Stimulated activated CD4-positive, alpha-beta T cell treated with anti-CD3 and anti-CD28 coated beads, Interleukin-2, amount 100 ng/mL, for 24 hours (primary cell): Measurements from ENCODE around the gene ZMYND8.
"Not testable (repeated sequence)": the region's sequence is repeated elsewhere in the genome, so short reads cannot be mapped to it uniquely, and the experiment has no call there.

Experiments used
- DNase-seq, 2 donors: peaks; one replicate each; pipeline ENCODE4 v3.0.0-alpha.2; 2020

The ZMYND8 gene

DNA sequence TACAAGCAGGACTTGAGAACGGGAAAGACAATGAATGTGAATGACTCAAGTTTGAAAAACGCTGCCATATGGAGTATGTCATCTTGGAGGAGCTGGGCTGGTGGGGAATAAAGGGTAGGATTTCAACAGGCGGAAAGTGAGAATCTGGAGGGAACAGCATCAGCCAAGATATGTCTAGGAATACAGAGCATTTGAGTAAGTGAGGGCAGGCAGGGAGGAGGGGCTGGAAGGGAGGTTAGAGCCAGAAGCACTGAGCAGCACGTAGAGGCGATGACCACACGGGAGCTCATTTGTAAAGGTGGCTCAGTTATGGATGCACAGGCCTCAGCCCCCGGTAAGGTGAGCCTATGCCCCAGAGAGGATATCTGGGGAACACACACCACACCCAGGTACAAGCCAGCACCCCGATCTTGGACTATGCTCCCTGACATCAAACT is 115.1 kb downstream of the ZMYND8 start:
- no peak for DNase-seq

DNA sequence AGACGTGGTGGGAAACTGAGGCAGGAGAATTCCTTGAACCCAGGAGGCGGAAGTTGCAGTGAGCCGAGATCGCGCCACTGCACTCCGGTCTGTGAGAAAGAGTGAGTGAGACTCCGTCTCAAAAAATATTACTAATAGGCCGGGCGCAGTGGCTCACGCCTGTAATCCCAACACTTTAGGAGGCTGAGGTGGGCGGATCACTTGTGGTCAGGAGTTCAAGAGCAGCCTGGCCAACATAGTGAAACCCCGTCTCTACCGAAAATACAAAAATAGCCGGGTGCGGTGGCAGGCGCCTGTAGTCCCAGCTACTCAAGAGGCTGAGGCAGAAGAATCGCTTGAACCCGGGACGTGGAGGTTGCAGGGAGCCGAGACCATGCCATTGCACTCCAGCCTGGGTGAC is 116.4 kb downstream of the ZMYND8 start:
- not testable (repeated sequence) for DNase-seq

DNA sequence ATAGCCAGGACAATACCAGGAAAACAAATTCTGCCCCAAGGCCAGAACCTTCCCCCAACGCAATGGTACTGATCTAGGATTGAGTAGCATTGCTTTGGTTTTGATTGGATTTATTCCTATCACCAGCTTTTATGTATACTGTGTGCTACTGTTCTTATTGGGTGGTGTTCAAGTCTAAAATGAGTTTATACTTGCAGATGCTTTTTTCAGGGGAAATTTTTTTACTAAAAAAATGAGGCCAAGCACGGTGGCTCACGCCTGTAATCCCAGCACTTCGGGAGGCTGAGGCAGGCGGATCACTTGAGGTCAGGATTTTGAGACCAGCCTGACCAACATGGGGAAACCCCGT is 116.8 kb downstream of the ZMYND8 start:
- no peak for DNase-seq

DNA sequence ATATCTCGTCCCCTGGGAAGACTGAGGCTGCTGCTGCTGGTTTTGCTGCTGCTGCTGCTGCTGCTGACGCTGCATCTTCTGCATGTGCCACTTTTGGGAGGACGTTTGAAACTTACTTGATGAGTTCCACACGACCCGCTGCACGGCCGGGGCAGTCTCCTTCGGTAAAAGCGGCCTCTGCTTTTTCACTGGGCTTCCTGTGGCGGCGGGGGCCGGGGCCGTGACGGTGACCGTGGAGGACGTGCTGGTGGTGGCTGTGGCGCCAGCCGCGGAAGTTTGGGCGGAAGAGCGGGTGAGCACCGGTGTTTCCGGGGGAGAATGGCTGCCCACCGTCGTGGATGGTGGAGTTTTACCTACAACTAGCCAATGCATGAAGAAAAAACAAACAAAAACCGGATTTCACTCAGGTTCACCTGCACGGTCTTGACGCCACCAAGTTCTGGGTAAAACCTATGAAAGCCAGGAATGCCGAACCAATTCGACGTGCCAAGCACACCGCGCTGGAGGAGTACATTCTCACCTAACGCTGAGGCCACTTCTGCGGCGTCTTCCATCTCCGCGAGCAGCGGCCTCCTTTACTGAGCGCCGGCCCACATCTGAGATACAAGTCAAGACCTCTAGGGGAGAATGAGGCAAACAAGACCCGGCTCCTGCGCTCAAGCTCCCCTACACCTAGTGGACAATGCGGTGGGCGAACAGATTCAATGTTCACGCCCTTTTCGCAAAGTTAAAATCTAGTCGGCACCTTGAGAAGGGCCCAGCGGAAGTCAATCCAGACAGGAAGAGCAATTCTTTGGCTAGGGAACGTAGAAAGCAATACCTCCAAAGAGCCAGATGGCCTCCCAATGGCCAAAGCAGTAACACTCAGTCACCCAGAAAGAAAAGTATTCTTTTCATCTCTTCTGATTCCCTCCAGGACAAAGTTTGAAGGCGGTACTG is 117.5 kb downstream of the ZMYND8 start:
- DNase-seq: no peak

DNA sequence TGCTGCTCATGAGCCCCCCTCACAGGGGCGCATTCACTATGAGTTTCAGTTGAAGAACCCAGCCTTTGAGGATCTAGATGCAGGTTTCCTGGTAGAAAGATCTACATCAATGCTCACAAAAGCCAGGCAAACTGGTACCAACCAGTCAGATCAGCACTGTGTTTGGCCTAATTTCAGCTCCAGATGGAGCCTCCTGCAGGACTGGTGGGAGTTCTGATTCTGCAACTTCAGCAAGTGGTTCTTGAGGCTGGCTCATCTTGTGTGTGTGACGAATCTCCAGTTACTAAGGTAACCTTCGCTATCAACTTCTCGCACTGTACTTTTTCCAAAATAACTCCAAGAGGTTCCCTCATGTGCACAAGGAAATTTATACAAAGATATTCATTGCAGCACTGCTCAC is 118.8 kb downstream of the ZMYND8 start:
- DNase-seq: no peak

DNA sequence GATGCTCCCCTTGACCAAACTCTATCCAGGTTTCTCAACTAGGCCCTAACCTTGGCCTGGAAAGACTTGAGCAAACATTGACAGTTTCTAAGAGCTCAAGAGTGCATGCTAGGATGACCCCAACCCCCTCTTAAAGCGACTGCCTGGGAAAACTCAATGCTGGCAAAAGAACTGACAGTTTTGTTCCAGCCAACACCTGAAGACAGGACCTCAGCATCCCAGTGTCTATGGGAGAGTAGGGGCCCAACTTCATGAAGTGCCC is 119.9 kb downstream of the ZMYND8 start:
- no peak for DNase-seq

DNA sequence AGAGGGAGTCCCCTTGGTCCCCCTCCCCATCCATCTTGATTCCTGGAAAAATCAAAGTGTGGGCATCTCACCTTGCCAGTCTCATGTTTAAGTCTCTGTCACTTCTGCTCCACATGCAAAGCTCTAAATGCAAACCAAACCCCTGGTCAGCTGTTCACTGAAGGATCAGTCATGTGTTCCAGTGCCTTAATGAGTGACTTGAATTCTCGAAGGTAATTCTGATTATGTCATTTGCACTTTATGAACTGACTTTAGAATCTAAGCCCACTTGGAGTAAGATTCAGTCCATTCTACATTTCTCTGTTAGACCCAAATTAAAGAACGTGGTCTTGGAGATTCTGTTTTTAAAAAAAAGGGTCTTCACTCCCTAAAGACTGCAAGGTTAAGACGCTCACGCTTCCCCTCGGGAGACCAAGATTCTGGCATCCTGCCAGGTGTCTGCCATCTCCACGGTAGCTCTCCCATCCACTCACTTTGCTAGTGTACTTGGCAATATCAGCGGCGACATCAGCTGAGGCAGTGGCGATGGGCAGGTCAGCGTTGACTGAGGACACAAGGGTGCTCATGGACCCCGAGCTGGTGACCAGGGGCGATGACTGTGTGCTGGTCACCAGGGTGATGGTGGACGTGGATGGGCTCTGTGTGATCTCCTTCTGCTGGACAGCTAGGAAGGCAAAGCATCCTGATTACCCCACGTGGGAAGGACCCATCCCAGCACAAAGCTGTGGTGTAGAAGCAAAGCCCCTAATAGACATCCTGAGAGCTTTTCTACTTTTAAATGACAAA is 120.5 kb downstream of the ZMYND8 start:
- no peak for DNase-seq

DNA sequence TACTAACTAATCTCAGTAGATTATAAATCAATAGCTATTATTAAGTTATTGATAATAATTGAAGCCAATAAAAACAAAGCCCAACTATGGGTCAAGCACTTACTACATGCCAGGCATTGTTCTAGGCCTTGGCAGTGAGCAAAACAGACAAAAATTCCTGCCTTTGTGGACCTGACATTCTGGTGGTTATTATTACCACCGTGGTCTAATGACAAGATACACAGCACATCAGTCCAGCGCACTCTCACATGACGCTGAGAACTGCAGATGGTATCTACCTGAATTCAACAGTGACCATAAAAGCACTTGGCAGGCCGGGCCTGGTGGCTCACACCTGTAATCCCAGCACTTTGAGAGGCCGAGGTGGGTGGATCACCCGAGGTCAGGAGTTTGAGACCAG is 121.4 kb downstream of the ZMYND8 start:
- no peak for DNase-seq

DNA sequence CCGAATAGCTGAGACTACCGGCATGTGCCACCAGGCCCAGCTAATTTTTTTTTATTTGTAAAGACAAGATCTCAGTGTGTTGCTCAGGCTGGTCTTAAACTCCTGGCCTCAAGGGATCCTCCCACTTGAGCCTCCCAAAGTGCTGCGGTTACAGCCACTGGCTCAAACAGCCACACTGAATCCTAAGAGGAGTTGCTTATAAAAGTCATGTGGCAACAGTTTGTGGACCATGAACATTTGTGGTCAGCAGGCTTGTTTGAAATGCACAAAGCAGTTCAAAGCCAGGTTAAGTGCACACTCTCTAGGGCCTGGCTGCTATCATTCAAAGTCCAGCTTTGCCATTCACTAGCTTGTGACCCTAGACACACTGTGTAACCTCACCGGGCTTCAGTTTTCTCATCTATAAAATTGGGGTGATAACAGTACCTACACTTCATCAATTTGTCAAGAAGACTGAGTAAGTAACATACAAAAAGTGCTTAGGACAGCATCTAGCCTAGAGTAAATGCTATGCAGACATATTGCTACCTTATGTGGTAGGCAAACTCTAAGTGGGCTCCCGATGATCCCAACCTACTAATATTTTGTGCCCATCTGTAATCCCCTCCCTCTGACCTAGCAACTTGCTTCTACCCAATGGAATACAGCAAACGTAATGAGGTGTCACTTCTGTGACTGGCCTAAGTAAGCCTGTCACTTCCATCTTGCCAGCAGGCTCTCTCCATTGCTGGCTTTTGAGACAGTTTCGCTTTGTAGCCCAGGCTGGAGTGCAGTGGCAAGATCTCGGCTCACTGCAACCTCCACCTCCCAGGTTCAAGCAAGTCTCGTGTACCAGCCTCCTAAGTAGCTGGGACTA is 122.9 kb downstream of the ZMYND8 start:
- DNase-seq: no peak

DNA sequence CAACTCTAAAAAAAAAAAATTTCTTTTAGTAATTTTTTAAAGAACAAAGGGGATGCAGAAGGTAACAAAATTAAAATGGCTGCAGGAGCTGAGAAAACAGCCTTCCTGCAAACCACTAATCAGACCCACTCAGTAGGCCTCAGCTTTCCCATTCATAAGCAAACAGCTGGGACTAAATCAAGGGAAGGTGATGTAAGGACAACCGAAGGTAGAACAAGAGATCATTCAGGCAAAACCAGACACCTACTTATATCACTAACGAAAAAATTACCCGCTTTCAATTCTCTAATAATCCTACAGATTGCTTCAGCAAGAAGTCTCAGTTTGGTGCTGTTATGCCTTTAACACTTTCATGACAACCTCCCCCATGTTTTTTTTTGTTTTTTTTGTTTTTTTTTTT is 124.0 kb downstream of the ZMYND8 start:
- DNase-seq: no peak

DNA sequence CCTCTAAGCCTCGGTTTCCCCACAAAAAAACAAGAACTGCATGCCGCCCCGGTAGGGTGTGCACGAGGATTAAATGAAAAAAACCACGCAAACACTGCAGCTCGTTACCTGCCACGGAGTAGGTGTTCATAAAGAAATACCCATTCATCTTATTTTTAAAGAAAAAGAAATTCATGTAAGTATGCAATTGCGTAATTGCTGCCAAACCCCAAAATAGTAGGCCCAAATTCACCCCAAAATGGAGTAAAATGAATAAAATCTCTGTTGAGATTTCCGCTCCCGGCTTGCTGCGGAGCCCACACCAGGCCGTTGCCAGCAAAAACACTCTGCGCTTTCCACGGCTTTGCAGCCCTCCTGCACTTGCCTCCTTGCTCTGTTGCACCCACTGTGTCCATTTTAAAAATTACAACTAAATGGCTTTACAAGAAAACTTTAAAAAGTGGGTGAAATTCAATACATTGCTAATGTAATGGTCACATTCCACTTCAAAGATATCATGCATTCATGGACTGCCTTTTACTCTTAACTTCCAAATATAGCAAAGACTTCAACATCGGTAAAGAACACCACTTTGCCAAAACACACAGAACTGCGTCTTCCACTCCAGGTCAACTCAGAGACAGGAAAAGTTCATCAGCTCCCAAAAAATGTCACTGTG is 125.0 kb downstream of the ZMYND8 start:
- DNase-seq: no peak

DNA sequence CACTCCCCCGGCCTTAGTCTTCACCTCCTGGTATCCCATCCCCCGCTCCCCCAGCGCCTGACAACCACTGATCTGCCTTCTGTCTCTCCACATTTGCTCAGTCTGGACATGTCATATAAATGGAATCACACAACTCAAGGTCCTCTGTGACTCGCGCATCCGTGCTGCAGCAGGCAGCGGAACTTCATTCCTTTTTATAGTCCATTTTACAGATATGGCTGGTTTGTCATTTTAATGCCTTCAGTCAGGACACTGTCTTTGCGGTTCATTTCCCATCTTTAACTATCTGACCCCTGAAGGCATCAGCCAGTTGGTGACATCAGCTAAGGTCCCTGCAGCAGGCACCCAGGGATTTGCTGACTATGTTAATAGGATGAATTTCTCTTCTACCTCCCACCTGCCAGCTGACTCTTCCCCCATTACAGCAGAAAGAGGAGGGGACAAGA is 125.7 kb downstream of the ZMYND8 start:
- no peak for DNase-seq

DNA sequence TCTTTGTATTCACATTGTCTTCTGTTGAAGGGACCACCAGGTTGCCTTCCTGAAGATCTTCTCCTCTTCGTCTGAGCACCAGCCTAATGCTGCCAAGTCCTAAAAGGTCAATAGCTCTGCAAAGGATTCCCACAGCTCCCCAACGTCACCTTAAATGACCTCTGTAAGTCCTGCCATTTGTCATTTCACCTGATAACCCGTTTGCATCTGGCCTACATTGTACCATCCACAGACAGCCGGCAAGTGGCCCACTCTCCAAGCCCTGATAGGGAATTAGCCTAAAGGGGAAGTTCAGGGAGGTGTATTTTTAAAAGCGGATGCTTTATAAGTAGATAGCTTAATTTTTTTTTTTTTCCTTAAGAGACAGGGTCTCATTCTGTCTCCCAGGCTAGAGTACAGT is 127.8 kb downstream of the ZMYND8 start:
- no peak for DNase-seq

DNA sequence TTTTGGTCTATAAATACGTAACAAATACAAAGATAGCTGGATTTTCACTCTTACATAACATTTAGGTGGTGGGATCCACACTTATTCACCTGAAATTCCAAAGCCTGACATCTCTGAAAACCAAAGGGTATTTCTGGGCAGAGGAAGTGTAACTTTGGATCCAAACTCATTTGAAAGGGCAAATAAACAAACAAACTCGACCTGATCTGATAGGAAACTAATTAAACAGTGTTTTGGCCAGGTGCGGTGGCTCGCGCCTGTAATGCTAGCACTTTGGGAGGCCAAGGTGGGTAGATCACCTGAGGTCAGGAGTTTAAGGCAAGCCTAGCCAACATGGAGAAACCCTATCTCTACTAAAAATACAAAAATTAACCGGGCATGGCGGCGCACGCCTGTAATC is 128.9 kb downstream of the ZMYND8 start:
- DNase-seq: no peak

DNA sequence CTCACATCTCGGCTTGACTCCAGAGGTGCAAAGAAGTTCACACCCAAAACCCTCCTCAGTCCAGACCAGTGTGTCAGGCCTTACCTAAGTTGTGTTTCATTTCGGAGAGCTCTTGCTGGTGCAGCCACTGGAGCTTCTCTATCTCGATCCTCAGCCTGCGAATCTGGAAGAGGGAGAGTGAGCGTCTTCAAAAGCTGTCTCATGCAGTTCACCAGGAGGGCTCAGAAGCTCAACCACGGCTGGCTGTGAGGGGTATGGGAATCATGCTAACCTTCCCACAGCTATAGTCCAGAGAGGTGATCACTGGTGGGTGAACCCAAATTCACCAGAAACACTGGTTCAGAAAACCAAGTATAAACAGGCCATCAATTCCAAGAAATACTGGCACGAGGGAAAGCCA is 129.4 kb downstream of the ZMYND8 start:
- no peak for DNase-seq

DNA sequence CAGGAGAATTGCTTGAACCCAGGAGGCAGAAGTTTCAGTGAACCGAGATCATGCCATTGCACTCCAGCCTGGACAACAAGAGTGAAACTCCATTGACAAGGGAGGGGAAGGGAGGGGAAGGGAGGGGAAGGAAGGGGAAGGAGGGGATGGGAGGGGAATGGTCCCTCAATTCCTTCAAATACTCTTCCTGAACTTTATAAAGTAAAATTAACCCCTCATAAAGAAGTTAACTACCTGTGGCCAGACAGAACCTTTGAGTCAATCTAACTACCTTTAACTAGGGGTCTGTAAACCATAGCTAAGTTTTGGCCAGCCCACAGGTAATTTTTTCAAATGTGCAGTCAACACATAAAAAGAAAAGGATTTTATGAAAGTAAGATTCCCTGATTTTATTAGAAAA is 131.0 kb downstream of the ZMYND8 start:
- DNase-seq: no peak

DNA sequence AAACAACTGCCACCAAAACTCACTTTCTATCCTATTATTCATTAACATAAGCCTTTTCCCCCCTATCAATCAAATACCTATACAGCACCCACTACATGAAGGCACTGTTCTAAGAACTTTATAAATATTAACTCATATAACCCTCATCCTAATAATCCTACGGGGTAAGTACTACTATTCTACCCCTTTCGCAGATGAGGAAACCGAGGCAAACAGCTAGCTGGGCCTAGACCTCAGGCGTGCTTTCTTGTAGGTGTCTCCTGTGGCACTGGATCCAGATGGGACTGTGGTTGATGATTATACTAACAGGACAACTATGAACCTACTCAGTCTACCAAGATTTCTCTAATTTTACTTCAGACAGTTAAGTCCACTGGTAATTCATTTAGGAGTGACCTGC is 131.6 kb downstream of the ZMYND8 start:
- no peak for DNase-seq

DNA sequence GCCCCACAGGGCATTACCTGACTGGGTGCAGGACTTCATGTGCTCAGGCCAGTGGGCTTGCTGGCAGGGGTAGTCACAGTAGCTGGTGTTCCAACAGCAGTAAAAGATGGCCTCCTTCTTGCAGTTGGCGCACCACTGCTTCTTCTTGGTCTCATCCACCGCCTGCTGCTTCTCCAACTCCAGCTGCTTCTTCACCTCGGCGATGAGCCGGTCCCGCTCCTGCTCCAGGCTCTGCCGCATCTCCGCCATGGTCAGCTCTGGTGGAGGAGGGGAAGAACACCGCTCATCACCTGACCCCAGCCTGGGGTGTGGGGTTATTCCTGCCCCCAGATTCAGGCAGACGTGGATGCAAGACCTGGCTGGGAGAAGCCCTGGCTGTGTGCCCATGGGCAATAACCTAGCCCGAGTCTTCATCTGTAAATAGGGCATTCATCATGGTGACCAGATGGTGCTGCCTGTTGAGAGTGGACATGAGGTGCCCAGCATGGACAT is 132.2 kb downstream of the ZMYND8 start:
- DNase-seq: no peak

DNA sequence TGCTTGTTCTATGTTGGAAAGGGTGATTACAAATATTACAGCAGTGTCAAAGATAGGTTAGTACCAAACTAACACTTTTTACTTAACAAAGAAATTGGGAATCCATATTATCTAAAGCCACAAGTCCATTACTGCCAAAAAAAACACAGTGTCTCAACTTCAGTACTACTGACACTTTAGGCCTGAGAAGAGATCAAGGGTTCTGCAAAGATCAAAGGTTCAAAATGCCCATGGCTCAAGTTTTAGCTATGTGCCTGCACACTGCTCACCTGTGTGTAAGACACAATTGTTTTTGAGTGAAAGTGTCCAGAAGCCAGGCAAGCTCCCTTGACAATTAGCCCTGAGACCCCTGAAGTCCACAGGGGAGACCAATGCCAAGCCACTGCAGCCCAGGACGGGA is 132.6 kb downstream of the ZMYND8 start:
- DNase-seq: no peak

DNA sequence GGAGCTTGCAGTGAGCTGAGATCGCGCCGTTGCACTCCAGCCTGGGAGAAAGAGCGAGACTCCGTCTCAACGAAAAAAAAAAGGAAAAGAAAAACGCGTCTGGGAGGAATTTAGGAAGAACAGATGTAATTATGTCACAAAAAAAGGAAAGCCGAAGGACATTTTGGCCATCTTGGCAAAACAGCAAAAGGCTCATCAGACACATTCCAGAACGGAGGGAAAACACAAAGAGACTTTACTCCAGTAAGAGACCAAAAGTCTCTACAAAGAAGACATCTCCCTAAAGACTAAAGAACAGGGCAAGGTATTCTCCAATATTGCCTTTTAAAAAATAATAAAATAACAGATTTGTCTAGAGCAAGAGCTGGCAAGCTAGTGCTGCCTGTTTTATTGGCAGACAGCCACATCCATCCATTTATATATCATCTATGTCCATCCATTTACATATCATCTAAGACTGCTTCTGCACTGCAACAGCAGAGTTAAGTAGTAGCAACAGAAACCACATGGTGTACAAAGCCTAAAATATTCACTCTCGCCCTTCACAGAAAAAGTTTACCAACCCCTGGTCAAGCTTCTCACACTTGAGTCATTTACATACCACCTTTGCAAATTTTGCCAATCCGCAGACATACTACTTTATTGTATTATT is 133.9 kb downstream of the ZMYND8 start:
- no peak for DNase-seq

DNA sequence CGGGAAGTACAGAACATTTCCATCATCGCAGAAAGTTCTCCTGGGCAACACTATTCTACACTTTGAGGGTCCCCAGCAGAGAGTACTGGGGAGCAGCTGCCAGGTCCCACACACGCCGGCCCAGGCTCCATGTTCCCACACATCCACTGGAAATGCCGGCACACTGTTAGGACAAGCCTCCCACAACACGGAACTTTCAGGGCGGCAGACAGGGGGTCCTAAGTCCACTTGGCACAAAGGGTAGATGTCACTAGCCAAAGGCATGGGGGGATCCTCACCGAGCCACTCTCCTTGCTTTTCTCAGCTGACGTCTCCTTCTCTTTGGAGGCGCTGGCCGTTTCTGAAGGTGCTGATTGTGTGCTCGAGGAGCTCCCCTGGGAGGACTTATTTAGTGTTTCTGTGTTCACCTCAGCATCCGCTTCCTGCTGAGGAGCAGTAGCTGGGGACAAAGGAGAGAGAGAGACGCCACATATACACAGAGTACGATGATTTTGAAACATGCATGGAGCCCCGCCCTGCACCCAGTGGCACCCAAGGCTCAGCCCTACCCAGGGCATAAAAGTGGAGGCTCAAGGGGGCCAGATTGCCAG is 135.4 kb downstream of the ZMYND8 start:
- DNase-seq: no peak

DNA sequence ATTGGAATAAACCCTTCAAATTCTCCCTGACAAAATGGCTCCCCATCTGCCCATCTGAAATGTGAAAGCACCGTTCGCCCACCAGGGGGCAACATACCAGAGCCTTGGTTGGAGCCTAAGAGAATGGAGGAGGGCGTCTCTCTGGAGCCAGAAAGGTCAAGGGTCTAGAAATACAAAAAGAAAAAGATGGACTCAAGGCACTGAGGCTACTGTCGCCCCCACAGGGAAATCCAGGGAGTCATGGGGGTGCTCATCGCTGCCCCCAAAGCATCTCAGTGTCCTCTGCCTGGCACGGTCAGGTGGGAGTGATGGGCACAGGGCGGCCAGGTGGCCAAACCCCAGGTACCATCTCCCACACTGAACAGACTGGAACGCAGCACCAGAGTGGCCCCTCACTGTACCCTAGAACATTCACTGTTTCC is 136.3 kb downstream of the ZMYND8 start:
- peak; percentile 69 to 71 for DNase-seq
